Suppressor macrophage treated with lipopolysaccharide for 1 hour (primary cell): ENCODE results near the gene EGLN2.
"Not testable (repeated sequence)": the region's sequence is repeated elsewhere in the genome, so short reads cannot be mapped to it uniquely, and the experiment has no call there.

ENCODE experiments used
- DNase-seq, 3 donors: peaks; one replicate each; pipeline ENCODE4 v3.0.0-alpha.2; 2020 to 2022

Gene EGLN2

GRCh38 chr19:40819479-40820234, 20.7 kb downstream of the EGLN2 start:
- peak; percentile 63 to 70 (median 64) for DNase-seq

DNA sequence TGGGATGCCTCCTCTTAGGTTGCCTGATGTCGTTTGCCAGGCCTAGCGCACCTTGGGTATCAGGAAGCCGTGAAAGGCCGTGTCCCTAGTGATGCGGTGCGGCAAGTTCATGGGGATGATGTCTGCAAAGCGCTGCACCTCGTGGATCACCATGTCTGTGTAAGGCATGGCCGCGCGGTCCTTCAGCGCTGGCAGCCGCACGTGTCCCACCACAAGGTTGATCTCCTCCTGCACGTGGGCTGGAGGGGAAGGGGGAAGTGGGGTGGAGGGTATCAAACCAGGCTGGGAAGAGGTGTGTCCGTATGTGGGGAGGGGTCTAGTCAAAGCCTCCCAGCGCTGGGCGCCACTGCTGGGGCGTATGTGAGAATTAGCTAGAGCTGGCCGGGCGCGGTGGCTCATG, 23.2 kb downstream of the EGLN2 start:
- DNase-seq = no peak

DNA sequence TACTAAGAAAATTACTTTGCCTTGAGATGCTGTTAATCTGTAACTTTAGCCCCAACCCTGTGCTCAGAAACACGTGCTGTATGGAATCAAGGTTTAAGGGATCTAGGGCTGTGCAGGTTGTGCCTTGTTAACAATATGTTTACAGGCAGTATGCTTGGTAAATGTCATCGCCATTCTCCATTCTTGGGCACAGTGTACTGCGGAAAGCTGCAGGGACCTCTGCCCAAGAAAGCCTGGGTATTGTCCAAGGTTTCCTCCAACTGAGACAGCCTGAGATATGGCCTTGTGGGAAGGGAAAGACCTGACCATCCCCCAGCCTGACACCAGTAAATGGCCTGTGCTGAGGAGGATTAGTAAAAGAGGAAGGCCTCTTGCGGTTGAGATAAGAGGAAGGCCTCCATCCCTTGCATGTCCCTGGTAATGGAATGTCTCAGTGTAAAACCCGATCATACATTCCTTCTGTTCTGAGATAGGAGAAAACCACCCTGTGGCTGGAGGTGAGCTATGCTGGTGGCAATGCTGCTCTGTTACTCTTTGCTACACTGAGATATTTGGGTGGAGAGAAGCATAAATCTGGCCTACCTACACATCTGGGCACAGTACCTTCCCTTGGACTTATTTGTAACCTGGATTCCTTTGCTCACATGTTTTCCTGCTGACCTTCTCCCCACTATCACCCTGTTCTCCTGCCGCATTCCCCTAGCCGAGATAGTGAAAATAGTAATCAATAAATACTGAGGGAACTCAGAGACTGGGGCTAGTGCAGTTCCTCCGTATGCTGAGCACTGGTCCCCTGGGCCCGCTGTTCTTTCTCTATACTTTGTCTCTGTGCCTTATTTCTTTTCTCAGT, 23.9 kb downstream of the EGLN2 start:
- peak; percentile 66 to 67 (median 66) for DNase-seq

DNA sequence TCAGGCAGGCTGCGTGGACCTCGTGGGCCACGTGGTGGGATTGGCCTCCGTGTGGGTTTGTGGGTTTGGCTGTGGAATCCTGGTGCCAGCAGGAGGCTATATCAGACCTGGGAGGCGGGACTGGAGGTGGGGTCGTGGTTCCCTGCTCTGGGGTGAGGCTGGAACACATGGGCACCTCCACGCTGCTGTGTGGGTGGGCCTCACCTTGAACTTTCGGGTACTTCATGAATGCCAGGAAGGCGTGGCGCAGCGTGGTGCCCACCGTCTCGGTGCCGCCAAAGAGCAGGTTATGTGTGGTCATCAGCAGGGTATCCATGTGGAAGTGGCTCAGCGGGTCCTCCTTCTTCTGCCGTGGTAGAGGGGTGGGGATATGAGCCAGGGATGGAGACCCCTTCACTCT, 25.9 kb downstream of the EGLN2 start:
- not testable (repeated sequence) for DNase-seq

GRCh38 chr19:40825460-40826095, 26.6 kb downstream of the EGLN2 start:
- not testable (repeated sequence) for DNase-seq

DNA sequence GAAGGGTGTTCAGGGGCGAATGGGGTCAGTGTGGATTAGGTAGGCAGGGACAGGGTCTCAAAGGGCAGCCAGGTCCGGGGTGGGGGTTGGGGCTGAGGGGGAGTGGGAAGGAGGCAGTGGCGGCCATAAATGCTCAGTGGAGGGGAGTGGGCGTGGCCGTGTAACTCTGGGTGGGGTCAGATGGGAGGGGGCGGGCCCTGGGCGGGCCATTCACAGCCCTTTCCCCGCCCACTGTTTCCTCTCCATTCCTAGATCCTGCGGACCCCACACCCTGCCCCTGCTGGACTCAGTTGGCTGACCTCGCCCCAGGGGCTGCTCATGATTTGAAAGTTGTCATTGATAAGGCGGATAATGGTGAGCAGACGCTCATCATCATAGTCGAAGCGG, 27.3 kb downstream of the EGLN2 start:
- DNase-seq = not testable (repeated sequence)

- not testable (repeated sequence) for DNase-seq
Measured at GRCh38 chr19:40826699-40827385, 27.9 kb downstream of the EGLN2 start.

- no peak for DNase-seq
Measured at GRCh38 chr19:40827386-40828247, 28.6 kb downstream of the EGLN2 start.

- DNase-seq = no peak
Measured at GRCh38 chr19:40829205-40829604, 30.2 kb downstream of the EGLN2 start.

GRCh38 chr19:40830741-40831140, 31.8 kb downstream of the EGLN2 start:
- not testable (repeated sequence) for DNase-seq

DNA sequence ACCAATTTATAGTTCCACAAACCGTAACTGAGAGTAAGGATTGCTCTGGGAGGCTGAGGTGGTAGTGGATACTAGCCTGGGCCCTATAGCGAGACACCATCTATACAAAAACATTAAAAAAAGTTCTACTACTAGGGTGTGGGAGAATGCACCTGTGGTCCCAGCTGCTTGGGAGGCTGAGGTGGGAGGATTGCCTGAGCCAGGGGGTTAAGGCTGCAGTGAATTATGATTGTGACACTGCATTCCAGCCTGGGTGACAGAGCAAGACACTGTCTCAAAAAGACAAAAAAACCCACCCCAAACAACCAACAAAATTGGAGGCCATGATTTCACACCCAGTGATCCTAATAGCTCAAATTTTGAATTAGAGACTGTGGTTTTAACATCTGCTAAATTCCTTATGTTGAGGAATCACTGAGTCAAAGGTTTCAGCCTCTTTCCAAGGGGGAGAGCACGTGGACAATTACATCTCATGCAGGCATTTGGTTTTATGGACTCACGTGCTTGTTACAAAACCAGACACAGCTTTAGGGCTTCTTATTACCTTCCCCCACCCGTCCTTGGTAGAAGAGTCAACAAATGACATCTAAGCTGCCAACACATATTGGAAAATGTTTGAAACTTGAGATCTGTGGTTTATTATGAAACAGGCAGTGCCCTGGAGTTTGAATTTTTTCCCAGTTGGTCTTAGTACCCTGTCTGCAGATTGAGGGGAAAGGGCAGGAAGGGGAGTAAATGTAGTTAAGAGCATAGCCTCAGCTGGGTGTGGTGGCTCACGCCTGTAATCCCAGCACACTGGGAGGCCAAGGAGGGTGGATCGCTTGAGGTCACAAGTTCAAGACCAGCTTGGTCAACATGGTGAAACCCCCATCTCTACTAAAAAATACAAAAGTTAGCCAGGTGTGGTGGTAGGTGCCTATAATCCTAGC, 32.8 kb downstream of the EGLN2 start:
- peak; percentile 40 to 59 (median 57) for DNase-seq

DNA sequence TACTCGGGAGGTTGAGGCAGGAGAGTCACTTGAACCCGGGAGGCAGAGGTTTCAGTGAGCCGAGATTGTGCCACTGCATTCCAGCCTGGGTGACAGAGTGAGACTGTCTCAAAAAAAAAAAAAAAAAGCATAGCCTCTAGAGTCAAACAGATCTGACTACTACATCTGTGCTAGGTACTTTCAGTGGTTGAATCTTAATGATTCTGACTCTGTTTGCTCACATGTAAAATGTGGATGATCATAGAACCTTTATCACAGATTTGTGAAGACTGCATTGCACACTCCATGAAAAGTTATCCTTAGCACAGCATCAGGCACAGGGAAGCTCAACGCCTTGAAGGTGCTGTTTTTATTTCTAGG, 33.4 kb downstream of the EGLN2 start:
- not testable (repeated sequence) for DNase-seq

DNA sequence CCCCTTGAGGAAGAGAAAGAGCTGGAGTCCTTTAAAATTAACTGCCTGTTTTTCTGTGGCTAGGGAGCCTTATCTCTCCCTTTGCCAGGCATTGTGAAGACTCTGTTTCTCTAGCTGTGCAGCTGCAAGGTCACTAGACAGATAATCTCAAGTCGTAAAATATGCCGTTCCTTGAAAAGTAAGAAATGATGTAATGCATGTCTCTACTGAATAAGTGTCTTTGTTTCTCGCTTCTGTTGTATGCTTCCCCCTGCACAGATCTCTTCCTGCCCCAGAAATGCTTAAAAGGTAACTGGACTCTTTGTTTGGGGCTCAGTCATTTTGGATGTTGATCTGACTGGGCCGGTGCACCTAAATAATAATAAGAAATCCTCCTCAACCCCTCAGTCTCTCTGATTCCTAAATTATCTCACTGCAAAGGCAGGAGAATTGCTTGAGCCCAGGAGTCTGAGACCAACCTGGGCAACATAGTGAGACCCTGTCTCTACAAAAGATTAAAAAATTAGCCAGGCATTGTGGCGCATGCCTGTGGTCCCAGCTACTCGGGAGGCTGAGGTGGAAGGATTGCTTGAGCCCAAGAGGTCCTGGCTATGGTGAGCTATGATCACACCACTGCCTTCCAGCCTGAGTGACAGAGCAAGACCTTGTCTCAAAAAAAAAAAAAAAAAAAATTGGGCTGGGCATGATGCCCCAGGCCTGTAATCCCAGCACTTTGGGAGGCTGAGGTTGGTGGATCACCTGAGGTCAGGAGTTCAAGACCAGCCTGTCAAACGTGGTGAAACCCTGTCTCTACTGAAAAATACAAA, 34.9 kb downstream of the EGLN2 start:
- not testable (repeated sequence) for DNase-seq

DNA sequence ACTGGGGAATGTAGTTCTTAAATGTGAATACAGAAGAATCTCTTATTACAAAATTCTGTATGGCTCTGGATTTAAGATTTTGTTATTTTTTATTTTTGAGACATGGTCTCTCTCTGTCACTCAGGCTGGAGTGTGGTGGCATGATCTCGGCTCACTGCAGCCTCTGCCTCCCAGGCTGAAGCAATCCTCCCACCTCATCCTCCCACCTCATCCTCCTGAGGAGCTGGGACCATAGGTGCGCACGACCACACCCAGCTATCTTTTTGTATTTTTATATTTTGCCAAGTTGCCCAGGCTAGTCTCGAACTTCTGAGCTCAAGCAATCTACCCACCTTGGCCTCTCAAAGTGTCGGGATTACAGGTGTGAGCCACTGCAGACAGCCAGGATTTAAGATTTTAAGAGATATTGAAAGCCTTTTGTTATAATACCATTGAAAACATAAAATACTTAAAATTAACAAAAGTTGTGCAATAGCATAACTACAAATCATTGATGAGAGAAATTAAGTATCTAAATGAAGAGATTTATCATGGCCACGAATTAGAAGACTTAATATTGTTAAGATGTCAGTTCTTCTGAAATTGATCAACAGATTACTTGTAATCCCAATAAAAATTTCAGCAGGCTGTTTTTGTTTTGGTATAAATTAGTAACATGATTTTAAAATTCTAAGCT, 37.9 kb downstream of the EGLN2 start:
- no peak for DNase-seq

DNA sequence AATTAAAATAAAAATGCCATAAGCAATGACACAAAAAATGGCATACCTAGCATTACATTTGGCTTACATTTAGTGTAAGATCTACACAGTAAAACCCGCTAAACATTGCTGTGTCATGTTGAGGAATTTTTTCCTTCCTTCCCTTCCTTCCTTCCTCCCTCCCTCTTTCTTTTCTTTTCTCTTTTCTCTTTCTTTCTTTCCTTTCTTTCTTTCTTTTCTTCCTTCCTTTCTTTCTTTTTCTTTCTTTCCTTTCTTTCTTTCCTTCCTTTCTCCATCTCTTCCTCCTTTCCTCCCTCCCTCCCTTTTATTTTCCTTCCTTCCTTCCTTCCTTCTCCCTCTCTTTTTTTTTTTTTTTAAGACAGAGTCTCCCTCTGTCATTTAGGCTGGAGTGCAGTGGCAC, 39.5 kb downstream of the EGLN2 start:
- not testable (repeated sequence) for DNase-seq

- DNase-seq = not testable (repeated sequence)
Measured at GRCh38 chr19:40842012-40842411, 43.0 kb downstream of the EGLN2 start.

DNA sequence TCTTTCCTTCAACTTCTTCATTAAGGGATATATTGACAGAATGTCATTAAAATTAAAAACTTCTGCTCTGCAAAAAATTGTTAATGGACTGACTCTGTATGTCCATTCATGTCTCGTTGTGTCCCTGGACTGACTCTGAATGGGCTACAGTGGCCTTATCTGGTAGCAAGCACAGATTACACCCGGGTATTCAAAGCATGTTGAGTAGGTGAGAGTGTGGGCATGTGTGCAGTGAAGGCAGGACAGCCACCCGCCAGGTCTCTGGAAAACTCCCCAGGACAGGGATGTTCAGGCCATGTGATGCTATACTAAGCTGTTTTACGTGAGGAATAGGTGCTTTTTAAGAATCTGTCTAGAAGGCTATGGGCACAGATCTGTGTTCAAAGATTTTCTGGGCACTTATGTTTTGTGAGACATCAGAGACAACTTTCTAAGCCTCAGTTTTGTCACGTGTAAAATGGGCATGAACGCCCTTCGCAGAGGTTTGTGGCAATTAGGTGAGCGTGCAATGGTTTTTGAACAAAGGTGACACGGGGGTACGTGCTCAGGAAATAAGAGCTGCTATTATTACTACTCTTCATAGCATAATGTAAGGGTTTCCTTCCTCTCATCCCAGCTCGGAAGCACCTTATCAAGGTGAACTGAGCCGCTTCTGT, 44.1 kb downstream of the EGLN2 start:
- not testable (repeated sequence) for DNase-seq

DNA sequence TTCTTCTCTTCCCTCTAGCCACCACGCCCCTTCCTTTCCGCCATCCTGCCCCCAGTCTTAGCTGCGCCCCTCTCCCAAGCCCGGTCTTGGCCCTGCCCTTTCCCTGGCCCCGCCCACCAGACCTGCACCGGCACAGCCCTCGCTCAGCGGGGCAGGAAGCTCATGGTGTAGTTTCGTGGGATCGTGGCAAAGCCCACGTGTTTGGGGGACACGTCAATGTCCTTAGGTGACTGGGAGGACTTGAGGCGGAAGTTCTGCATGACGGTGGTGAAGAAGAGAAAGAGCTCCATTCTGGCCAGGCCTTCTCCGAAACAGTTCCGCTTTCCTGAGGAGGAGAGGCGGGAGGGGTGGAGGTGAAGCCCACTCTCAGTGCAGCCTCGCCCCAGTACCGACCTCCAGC, 44.7 kb downstream of the EGLN2 start:
- DNase-seq = peak in 2 of 3 donors; percentile 34 to 44

GRCh38 chr19:40846722-40847121, 47.7 kb downstream of the EGLN2 start:
- DNase-seq = not testable (repeated sequence)
